ENCODE results near the gene BMP3. TPM values are rescaled to one million over a fixed set of nuclear protein-coding genes. Genes with fewer than 3 reads are reported as not detected.

BMP3 gene
- total and polyA plus RNA-seq, 2 donors (not counting 3 experiments of a cell fraction or from before 2014, with no cell fraction given), result not detected

DNA sequence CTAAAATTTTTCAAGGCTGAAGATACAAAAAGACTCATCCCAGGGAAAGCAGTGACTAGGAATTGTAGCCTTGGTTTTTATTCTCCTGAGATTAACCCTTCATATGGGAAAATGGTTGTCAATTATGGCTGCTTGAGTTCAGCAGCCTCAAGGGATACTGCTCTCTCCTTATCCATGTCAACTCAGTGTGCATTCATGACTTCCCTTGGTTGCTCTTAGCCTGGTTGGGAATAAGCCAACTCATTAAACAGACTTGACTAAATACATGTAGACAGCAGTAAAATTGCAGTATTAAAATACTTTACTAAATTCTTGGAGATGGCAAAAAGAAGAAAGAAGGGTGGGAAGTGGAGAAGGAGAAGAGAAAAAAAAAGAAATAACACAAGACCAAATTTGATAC, 44.5 kb upstream of the BMP3 start:
- Histone ChIP-seq H3K27me3 (ENCODE audit: control insufficient read depth in 2 of 2, insufficient read depth in 2 of 2, low read length in 2 of 2) (no peaks in the 10 kb centered on the region), H4K20me1 (replicated peaks; ENCODE audit: control insufficient read depth, extremely low read depth, insufficient read depth, low read length) (no peaks in the 10 kb centered on the region), H3K9me3 (replicated peaks; ENCODE audit: control insufficient read depth, insufficient read depth, low read length) (no peaks in the 10 kb centered on the region), H3K36me3 (ENCODE audit: control insufficient read depth in 2 of 2, extremely low read depth in 1 of 2, insufficient read depth in 2 of 2, low read length in 2 of 2) (no peaks in the 10 kb centered on the region), H2AFZ (ENCODE audit: low read depth, low read length) (no peak overlapping the region), H3K79me2 (ENCODE audit: control insufficient read depth, insufficient read depth, low read length) (no peaks in the 10 kb centered on the region), H3K4me1 (ENCODE audit: control insufficient read depth, extremely low read depth, insufficient read depth, low read length) (no peaks in the 10 kb centered on the region), H3K4me3 (replicated peaks in 1 of 3; ENCODE audit: insufficient read depth in 1 of 3, low read depth in 1 of 3, low read length in 3 of 3) (no peak overlapping the region), H3K4me2 (ENCODE audit: insufficient read depth, low read length) (no peak overlapping the region), H3K27ac (ENCODE audit: insufficient read depth, low read depth, low read length) (no peak overlapping the region), H3K9me1 (replicated peaks; ENCODE audit: control insufficient read depth, extremely low read depth, insufficient read depth, low read length) (no peaks in the 10 kb centered on the region), H3K9ac (replicated peaks; ENCODE audit: extremely low read depth, insufficient read depth, low read length) (no peak overlapping the region)
- POLR2A ChIA-PET, result no interaction called here
- dilution Hi-C loops (cut with MboI; ENCODE audit: extremely low pct_ligation_motif_present, low sequenced_read_pairs), result no loop called here
- no TSS peak for BruUV-seq (replicated peaks)
- CTCF ChIA-PET, result no interaction called here
- TF ChIP-seq EZH2 (IDR thresholded peaks at IDR 0.05; ENCODE audit: borderline replicate concordance, low read depth, low read length, severe bottlenecking) (no peak), CTCF (IDR thresholded peaks at IDR 0.05; ENCODE audit: extremely low read depth in 1 of 2, insufficient read depth in 1 of 2, low read depth in 1 of 2, low read length in 2 of 2) (no peak), MYC (IDR thresholded peaks at IDR 0.05; ENCODE audit: low read depth, low read length) (no peak), JUN (IDR thresholded peaks at IDR 0.05; ENCODE audit: borderline replicate concordance, insufficient read depth, insufficient read length, low read depth) (no peak), GATA2 (IDR thresholded peaks at IDR 0.05; ENCODE audit: insufficient read depth, insufficient read length, low read depth, low read length) (no peak), POLR2AphosphoS5 (IDR thresholded peaks at IDR 0.05; ENCODE audit: insufficient read depth, low read depth, low read length) (no peak), POLR2A (IDR thresholded peaks at IDR 0.05; ENCODE audit: low read depth, low read length) (no peak), FOS (IDR thresholded peaks at IDR 0.05; ENCODE audit: borderline replicate concordance, insufficient read depth, low read length) (no peak)
- TF ChIP-seq, protein P1, sequence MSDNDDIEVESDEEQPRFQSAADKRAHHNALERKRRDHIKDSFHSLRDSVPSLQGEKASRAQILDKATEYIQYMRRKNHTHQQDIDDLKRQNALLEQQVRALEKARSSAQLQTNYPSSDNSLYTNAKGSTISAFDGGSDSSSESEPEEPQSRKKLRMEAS (IDR thresholded peaks at IDR 0.05; ENCODE audit: insufficient read depth, insufficient read length), result no peak
- FAIRE-seq (no peak), DNase-seq (ENCODE audit: low read depth, low spot score) (no peak)
- intact Hi-C loops (cut with micrococcal nuclease), result no loop called here

All from endothelial cell of umbilical vein (primary cell).